ENCODE data around the gene SPATA31D1.

Gene SPATA31D1

DNA sequence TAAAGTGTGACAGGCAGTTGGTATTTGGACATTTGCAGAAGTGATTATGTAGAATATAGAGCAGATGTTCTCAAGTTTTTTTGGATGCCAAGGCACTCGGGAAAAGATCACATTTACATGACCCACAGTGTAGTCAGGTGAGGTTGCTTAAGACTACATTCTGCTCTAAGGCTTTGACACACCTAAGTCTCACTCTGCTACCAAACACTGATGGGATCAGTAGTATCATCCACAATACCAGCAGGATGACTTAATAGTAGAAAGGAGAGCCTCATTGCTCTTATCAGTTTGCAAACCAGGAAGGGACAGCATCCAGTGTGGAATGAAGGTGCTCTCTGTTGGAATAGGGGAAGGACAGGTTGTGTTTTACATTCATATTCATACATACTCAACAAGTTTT is 2.5 kb upstream of the SPATA31D1 start:
- TF ChIP-seq, protein P1, sequence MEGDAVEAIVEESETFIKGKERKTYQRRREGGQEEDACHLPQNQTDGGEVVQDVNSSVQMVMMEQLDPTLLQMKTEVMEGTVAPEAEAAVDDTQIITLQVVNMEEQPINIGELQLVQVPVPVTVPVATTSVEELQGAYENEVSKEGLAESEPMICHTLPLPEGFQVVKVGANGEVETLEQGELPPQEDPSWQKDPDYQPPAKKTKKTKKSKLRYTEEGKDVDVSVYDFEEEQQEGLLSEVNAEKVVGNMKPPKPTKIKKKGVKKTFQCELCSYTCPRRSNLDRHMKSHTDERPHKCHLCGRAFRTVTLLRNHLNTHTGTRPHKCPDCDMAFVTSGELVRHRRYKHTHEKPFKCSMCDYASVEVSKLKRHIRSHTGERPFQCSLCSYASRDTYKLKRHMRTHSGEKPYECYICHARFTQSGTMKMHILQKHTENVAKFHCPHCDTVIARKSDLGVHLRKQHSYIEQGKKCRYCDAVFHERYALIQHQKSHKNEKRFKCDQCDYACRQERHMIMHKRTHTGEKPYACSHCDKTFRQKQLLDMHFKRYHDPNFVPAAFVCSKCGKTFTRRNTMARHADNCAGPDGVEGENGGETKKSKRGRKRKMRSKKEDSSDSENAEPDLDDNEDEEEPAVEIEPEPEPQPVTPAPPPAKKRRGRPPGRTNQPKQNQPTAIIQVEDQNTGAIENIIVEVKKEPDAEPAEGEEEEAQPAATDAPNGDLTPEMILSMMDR (IDR thresholded peaks at IDR 0.05; ENCODE audit: insufficient read depth, missing control alignments) = no peak
- no peak for DNase-seq (ENCODE audit: insufficient read length, low spot score)
- no peak for FAIRE-seq

DNA sequence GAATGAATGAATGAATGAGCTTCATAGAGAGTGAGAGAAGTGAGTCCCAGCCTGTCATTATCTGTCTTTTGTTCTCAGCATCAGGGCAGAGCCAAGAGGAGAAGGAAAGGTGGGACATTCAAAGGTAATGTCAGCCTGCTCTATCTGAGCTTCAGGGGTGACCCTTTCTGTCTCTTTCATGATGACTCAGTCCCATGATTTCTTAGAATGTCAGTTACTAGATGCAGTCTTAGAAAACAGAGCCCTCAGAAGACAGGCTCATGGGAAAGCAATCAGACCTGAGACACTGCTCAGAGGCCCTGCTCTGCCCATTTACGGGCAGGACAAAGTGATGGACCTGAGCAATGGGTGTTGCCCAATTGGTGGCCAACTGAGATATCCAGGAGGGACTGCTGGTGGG is 1.1 kb downstream of the SPATA31D1 start:
- DNase-seq (ENCODE audit: insufficient read length, low spot score) (no peak), FAIRE-seq (no peak)
- TF ChIP-seq, protein P1 (IDR thresholded peaks at IDR 0.05; ENCODE audit: insufficient read depth, missing control alignments) = no peak

DNA sequence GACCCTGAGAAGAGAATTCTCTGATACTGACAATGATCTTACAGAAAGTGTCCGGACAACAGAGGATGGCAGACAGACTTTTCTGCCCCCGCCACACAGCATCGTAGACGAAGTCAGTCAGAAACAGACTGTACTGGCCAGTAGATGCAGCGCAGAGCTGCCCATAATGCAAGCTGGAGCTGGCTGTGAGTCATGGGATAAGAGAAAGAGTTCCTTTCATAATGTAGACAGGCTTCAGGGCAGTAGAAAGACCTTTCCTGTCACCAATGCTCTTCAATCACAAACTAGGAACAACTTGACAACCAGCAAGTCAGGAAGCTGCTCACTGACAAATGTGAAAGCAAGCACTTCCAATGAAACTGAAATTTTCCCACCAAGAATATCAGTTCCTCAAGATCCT is 5.1 kb downstream of the SPATA31D1 start:
- TF ChIP-seq, protein P1 (IDR thresholded peaks at IDR 0.05; ENCODE audit: insufficient read depth, missing control alignments) = no peak
- no peak for DNase-seq (ENCODE audit: insufficient read length, low spot score)
- no peak for FAIRE-seq

DNA sequence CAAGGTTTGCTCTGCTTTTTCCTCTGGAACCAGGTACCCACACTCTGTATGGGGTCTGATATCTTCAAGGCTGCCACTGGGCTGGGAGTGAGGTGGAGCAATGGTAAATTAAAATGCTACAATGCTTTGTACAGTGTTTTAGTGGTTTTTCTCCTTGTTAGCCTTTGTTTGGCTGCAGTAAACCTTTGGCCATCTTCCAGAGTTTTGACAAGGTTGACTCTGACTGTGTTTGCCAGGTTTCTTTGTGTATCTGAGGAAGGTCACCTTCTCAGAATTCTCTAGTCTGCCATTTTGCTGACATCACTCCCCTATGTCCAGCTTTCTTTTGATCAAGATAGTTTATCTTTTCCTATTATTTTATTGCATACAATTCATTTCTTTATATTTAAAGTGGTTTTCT is 11.2 kb downstream of the SPATA31D1 start:
- TF ChIP-seq, protein P1 (IDR thresholded peaks at IDR 0.05; ENCODE audit: insufficient read depth, missing control alignments) = no peak
- DNase-seq (ENCODE audit: insufficient read length, low spot score) = no peak
- no peak for FAIRE-seq

DNA sequence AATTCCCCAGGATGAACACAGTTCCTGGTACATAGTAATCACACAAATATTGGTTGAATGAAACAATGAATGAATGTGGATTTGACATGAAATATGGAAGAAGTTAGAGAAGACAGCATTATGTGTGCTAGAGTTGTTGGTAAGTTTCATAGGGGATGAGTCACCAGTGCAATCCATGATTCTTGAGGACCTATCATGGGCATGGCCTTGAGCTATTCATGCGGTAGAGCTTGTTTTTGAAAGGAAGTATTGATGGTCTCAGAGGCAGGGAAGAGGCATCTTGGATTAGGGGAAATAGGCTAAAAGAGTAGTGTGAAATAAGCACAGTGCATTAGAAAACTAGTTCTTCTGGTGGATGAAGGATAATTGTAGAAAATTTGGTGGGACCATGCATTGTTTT is 22.1 kb downstream of the SPATA31D1 start:
- FAIRE-seq = no peak
- DNase-seq (ENCODE audit: insufficient read length, low spot score) = no peak
- TF ChIP-seq, protein P1 (IDR thresholded peaks at IDR 0.05; ENCODE audit: insufficient read depth, missing control alignments) = no peak

DNA sequence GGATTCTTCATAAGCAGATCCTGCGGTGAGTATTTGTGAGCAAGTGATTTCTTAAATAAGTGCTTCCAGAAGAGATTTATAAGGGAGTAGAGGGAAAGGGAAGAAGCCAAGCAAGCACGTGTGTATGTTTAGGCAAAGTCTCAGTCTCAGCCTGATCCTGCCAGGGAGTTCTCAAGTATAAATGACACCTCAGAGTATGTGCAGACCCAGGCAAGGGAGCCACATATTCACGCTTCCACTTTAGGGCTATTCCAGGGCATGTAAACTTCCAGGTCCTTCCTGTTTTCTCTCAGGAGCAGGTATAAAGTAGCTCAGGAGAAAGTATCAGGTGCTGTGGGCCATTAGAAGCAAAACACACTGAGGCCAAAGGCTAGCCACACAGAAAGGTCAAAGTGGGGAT is 22.6 kb downstream of the SPATA31D1 start:
- TF ChIP-seq, protein P1 (IDR thresholded peaks at IDR 0.05; ENCODE audit: insufficient read depth, missing control alignments) = no peak
- FAIRE-seq = no peak
- DNase-seq (ENCODE audit: insufficient read length, low spot score) = no peak

DNA sequence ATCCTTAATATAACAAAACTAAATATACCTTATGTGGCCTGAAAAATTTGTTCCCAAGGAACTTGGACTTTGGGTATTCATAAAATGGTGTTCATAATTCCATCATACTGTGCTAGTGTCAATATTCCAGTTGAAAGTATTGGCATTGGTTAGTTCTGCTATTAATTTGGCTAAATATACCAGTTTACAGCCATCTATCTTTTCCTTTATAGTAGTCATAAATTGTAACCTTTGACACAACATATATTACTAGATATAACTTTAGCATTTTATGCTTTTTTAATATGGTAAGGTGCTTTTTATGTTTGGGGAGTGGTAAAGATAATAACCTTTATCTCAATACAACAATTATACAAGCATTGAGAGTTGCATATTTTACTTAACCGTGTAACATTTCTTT is 23.7 kb downstream of the SPATA31D1 start:
- DNase-seq (ENCODE audit: insufficient read length, low spot score) (no peak), FAIRE-seq (no peak)
- TF ChIP-seq, protein P1 (IDR thresholded peaks at IDR 0.05; ENCODE audit: insufficient read depth, missing control alignments) = no peak
